GM12864 (cell line): ENCODE data around the gene IGFL4.

ENCODE experiments used
- DNase-seq: peaks from one replicate; pipeline ENCODE4 v3.0.0-alpha.2; 2011; ENCODE audit warnings: low read depth
- H3K4me3 ChIP-seq: 2 replicates; pipeline ENCODE4 v1.5.1; 2011; ENCODE audit warnings: mild to moderate bottlenecking, low read depth, low read length, control low read depth
- CTCF ChIP-seq: IDR thresholded peaks from 2 replicates; pipeline ENCODE4 v1.5.1; 2011; ENCODE audit warnings: low read depth, mild to moderate bottlenecking, moderate library complexity, low read length, control low read depth, inconsistent platforms; ENCODE audit errors: missing control alignments

Gene IGFL4

DNA sequence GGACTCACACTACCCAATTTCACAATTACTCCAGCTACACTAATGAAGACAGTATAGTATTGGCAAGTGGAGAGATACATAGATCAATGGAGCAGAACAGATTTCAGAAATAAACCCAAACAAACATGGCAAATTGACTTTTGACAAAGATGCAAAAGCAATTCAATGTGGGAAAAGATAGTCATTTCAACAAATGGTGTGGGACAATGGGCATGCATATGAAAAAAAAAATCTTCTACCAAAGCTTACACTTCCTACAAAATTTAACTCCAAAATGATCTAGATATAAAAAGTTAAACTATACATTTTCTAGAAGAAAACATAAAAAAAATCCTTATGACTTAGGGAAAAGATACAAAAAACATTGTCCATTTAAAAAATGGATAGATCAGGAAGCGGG is 2.7 kb upstream of the IGFL4 start:
- H3K4me3 ChIP-seq, result no peak overlapping the region
- no peak for DNase-seq
- no peak for TF ChIP-seq CTCF

- H3K4me3 ChIP-seq, result no peak overlapping the region
- no peak for DNase-seq
- no peak for TF ChIP-seq CTCF
Observed at GRCh38 chr19:46042252-46042883, 1.6 kb upstream of the IGFL4 start.

GRCh38 chr19:46040125-46040524 is 677 bp downstream of the IGFL4 start:
- no peak overlapping the region for H3K4me3 ChIP-seq
- no peak for DNase-seq
- no peak for TF ChIP-seq CTCF

GRCh38 chr19:46036744-46037128 is 4.1 kb downstream of the IGFL4 start:
- DNase-seq, result no peak
- no peak overlapping the region for H3K4me3 ChIP-seq
- no peak for TF ChIP-seq CTCF

GRCh38 chr19:46035986-46036743 is 4.6 kb downstream of the IGFL4 start:
- DNase-seq, result no peak
- H3K4me3 ChIP-seq, result no peak overlapping the region
- TF ChIP-seq CTCF, result no peak

- no peak for DNase-seq
- no peak for TF ChIP-seq CTCF
Observed at GRCh38 chr19:46035546-46035945, 5.3 kb downstream of the IGFL4 start.

GRCh38 chr19:46033401-46033800 is 7.4 kb downstream of the IGFL4 start:
- H3K4me3 ChIP-seq, result no peak overlapping the region
- TF ChIP-seq CTCF, result no peak

More at GRCh38 chr19:46035546-46035945, 5.3 kb downstream of the IGFL4 start:
- H3K4me3 ChIP-seq, result no peak overlapping the region

More at GRCh38 chr19:46033401-46033800, 7.4 kb downstream of the IGFL4 start:
- DNase-seq, result no peak
